Ammon's horn (tissue), 1 donor: ENCODE results near the gene NEK7.

Experiments
- DNase-seq: peaks from one replicate; pipeline ENCODE4 v3.0.0-alpha.2; 2016; ENCODE audit warnings: low spot score

The NEK7 gene

DNA sequence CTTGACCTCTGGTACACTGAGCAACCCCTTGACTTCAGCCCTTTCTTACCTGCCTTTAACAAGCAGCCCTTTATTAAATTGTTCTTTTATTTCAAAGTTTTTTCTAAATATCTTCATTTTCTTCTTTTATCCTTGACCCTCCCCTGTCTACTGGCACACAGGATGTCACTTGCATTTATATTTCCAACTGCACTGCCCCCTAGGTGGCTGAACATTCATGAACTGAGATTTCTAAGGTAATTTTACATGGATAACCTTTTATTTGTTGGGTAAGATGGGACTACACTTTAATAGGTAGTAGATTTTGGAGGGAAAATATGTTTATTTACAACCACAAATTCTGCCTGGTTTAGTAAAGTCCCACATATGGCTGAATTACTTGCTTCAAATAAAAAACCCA is 193.7 kb downstream of the NEK7 start:
- DNase-seq: no peak

DNA sequence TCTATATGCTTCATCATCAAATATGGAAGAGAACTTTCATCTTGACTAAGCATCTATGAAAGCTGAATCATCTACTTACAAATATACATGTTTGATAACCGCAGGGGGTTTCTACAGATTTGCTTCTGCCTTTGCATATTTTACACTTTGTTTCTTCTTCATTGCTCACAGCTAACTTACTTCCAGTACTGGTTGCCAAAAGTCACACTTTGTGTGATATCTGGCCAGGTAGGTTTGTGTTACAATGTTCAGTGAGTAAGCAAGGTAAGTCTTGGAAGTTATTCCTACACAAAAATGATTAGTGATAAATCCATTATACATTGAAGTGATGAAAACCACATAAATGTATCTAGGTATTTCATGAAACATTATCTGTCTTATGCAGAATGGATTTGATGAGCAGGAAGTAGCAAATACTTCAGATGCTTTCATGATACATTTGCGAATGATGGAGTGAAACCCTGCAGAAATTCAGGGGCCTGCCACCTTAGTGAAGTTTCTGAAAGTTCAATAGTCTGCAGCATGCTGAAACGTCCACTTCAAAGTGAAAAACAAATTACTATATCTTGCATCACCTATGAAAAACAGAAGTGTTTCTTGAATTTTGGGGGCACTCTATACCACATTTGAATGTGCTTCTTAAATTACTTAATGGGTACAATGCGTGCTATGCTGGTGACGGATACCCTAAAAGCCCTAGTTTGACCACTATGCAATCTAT is 196.3 kb downstream of the NEK7 start:
- no peak for DNase-seq

DNA sequence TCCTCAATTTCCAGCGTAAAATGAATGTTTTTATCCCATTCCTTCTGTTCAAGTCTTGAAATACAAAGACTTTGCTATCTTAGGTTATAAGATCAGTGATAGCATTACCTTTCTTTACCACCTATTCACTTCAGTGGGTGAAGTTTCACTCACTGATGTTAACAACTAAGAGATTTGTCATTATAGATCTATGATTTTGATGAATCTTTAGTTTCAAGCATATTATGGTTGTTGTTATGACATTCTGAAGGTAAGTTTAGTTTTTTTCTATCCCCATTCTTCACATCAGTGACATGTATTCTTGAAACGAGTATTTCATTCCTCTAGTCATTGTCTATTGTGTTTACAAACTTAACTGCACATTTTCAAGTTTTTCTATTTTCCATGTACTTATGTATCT is 201.1 kb downstream of the NEK7 start:
- no peak for DNase-seq

DNA sequence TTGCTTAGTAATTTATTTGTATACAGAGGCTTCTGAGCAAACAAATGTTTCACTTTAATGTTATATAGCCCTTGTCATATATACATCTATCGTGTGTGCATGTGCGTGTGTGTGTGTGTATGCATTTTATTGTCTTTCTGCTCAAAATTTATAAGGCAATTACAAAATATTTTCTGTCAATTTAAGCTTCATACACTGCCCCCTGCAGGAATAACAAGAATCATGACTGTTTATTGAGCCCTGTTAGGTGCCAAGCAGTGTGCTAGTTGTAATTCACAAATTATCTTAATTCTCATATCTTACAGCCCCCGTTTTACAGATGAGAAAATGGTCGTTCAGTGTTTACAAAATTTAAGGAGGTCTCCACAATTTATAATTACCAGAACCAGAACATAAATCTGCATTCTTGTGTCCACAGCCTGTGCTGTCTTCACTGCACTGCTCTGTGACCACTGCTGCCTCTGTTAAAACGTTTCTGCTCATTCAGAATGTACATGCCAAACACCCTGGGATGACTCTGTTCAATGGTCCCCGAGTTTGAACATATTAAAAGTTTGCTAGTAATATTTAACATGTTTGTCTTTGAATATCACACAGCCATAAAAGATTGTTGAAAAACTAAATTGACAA is 202.3 kb downstream of the NEK7 start:
- peak; percentile 4 for DNase-seq

DNA sequence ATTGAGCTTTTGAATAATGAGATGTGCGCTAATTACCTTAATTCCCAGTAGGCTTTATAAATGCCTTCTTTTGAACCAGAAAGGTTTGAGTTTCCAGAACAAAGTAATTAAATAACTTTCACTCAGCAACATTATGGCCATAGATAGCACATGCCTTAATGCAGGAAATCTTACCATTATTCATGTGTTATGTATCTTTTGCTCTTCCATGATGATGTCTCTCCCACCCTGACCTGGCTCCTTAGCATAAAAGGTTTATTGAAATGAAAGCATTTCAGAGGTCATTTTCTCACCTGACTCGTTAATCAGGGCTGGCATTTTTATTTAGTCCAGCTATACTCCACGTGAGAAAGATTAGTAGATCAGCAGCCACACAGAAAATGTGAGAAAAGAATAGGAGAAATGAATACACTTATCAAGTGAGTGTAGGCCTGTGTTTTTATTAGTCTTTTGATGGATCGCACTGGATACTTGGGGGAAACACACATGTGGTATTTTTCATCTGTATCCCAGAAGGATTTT is 203.5 kb downstream of the NEK7 start:
- DNase-seq: no peak

DNA sequence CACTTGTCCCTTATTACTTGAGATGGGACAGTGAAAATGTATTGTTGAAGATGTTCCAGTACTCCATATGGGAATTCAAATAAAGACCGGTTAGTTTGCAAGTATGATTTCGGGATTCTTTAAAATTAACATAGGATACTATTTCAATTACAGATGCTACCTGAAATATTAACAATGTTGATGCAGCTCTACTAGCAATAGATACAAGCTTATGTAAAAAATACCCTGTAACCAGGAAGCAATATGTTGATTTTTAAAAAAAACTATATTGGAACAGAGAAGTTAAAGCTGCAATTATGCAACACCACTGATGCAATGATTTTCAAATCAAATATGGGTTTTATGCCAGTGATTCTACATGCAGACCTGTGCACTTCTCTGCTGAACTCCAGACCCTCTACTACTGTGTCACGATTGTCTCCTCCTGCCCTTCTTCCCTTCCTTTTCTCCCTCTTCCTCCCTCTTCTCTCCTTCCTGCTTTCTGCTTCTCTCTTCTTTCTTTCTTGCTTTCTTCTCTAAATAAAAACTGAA is 204.5 kb downstream of the NEK7 start:
- DNase-seq: no peak

DNA sequence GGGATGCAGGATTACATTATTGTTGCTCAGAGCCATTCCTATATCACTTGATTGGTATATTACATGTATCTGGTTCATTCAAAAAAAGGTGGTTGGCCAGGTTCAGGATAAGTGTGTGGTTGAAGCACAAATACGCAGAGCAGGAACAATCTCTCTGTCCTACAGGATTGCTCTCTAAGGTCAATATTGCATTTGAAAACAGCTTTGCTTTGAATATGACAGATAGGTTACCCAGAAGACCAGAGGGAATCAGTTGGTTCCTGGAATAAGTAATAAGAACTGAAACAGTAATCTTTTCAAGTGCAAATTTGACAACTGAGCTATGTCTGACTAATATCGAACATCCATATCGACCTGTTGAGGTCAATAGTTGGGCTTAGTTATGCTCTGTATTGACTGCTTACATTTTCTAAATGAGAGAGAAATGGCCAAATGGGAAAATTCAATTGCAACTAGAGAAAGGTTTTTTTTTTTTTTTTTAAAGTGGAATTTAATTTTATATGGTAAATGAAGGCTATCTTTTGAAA is 206.9 kb downstream of the NEK7 start:
- DNase-seq: no peak

DNA sequence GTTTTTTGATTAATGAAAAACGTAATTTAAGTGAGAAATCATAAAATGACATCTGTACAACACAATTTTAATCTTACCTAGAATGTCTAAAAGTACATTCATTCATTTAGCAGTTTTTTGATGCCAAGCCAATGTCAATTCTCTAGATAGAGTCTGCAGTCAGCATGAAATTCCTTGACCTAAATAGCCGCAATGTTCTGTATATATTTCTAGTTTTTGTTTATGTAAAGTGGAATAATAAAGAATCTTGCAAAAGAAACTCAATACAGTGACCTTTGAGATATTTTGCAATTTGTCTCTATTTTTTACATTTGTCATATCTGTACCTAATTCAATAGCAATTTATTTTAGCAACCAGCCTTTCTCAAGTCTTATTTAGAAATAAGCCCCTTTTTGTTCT is 207.7 kb downstream of the NEK7 start:
- no peak for DNase-seq

DNA sequence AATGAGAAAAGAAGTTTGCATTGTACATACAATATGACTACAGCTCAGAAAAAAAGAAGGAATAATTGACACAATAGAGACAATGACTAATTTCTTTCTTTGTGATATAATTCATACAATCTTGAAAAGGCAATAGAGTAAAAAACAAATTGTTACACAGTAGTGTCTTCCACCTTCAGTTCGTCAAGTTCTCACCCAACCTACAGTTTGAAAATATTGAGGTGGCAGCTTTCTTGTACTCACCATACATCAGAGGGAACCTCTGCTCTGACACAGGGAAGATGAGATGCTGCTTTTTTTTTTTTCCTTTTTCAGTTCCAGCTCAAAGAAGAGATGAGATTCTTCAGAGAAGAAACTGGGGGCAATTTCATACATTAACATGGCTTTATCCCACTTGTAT is 210.5 kb downstream of the NEK7 start:
- no peak for DNase-seq

DNA sequence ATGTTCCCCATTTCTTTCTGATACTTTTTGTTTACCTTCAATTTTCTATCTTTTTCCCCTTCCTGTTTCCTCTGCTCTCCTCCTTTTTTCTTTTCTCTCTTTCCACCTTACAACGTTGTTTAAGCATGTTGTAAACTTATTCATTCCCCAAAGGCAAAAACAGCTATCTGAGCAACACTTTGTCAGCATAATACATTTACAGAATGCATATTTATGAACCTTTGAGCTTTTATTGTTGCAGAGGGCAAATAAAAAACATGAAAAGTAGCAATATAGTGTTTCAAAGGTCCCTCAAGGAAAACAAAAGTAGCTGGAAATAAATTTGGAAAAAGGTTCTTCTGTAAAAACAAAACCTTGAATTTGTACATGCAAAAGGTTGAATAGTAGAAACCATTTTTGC is 214.2 kb downstream of the NEK7 start:
- DNase-seq: no peak
